Activated CD8-positive, alpha-beta memory T cell treated with anti-CD3 and anti-CD28 coated beads, Interleukin-2, amount 50 U/mL, for 1 hour (primary cell): Measurements from ENCODE around the gene HIRA.
"Not testable (repeated sequence)": the region's sequence is repeated elsewhere in the genome, so short reads cannot be mapped to it uniquely, and the experiment has no call there.

Source experiments
- DNase-seq: peaks from one replicate; pipeline ENCODE4 v3.0.0-alpha.2; 2020; ENCODE audit errors: extremely low read depth

Gene HIRA

GRCh38 chr22:19356708-19357269, 74.7 kb downstream of the HIRA start:
- no peak for DNase-seq

GRCh38 chr22:19355413-19356157, 75.9 kb downstream of the HIRA start:
- DNase-seq = no peak

GRCh38 chr22:19354201-19354600, 77.3 kb downstream of the HIRA start:
- DNase-seq = no peak

- no peak for DNase-seq
These were observed 78.0 kb downstream of the HIRA start for GRCh38 chr22:19353363-19354131.

GRCh38 chr22:19352766-19353165, 78.8 kb downstream of the HIRA start:
- no peak for DNase-seq

- DNase-seq = no peak
These were observed 79.3 kb downstream of the HIRA start for GRCh38 chr22:19352217-19352616.

GRCh38 chr22:19351604-19352003, 79.9 kb downstream of the HIRA start:
- no peak for DNase-seq

- DNase-seq = no peak
These were observed 80.6 kb downstream of the HIRA start for GRCh38 chr22:19350947-19351346.

GRCh38 chr22:19350476-19350859, 81.1 kb downstream of the HIRA start:
- DNase-seq = no peak

- DNase-seq = no peak
These were observed 81.6 kb downstream of the HIRA start for GRCh38 chr22:19349778-19350475.

- no peak for DNase-seq
These were observed 84.8 kb downstream of the HIRA start for GRCh38 chr22:19346677-19347265.

- DNase-seq = no peak
These were observed 87.1 kb downstream of the HIRA start for GRCh38 chr22:19344420-19344819.

GRCh38 chr22:19343470-19343869, 88.1 kb downstream of the HIRA start:
- DNase-seq = no peak

GRCh38 chr22:19341500-19341899, 90.0 kb downstream of the HIRA start:
- DNase-seq = no peak

- no peak for DNase-seq
These were observed 94.4 kb downstream of the HIRA start for GRCh38 chr22:19337137-19337536.

- no peak for DNase-seq
These were observed 95.1 kb downstream of the HIRA start for GRCh38 chr22:19336133-19337075.

- DNase-seq = no peak
These were observed 99.6 kb downstream of the HIRA start for GRCh38 chr22:19331975-19332374.

GRCh38 chr22:19331474-19331873, 100.1 kb downstream of the HIRA start:
- DNase-seq = no peak

GRCh38 chr22:19330865-19331418, 100.6 kb downstream of the HIRA start:
- DNase-seq = no peak

GRCh38 chr22:19330205-19330604, 101.3 kb downstream of the HIRA start:
- DNase-seq = not testable (repeated sequence)
